Endothelial cell of umbilical vein (primary cell): ENCODE data around the gene CLDN3. TPM values are rescaled to one million over a fixed set of nuclear protein-coding genes. Genes with fewer than 3 reads are reported as not detected.
A peak's percentile ranks its signal among the peaks of the same experiment; 100 is the strongest.

Experiments
- Bru-seq: library from RNA; stranded (reverse); fragments of 400-500 nt; gene quantifications from one replicate; lab custom pipeline; 2021; lab: Mats Ljungman, UMichigan
- BruChase-seq, 2 experiments: library from RNA; stranded (reverse); fragments of 400-500 nt; gene quantifications; one replicate each; lab custom pipeline; 2021; lab: Mats Ljungman, UMichigan
- BruUV-seq: library from RNA; stranded (reverse); fragments of 400-500 nt; replicated peaks from 2 replicates; lab custom pipeline; 2021; lab: Mats Ljungman, UMichigan
- CTCF ChIA-PET: fragments of 300-600, 350-600 bp; sonication (Branson Sonifier 250); formaldehyde crosslinking; loops from one replicate; lab custom pipeline; 2021; ENCODE audit warnings: antibody characterized with exemption, inconsistent platforms; lab: Charles Lee
- POLR2A ChIA-PET: fragments of 300-600, 350-600 bp; sonication (Branson Sonifier 250); formaldehyde crosslinking; loops from one replicate; lab custom pipeline; 2021; ENCODE audit warnings: antibody characterized with exemption, inconsistent platforms; lab: Charles Lee
- DNase-seq: peaks from one replicate; pipeline ENCODE4 v3.0.0-alpha.2; 2011; ENCODE audit warnings: low read depth, low spot score
- FAIRE-seq: peaks from 2 replicates; lab custom pipeline; 2011; peaks lifted over from hg19 to GRCh38; lab: Jason Lieb, UNC
- H2AFZ ChIP-seq: 2 replicates; pipeline ENCODE4 v1.6.0; 2012; ENCODE audit warnings: low read depth, low read length, control low read depth, inconsistent platforms
- H3K27ac ChIP-seq: 2 replicates; pipeline ENCODE4 v1.5.1; 2011; ENCODE audit warnings: low read depth, mild to moderate bottlenecking, control low read depth, low read length, moderate library complexity; ENCODE audit not compliant: insufficient read depth
- H3K27me3 ChIP-seq, 2 experiments: 2 replicates each; pipeline versions ENCODE4 v1.6.0 to v1.6.1; 2011; ENCODE audit warnings: low read length in 2 of 2, mixed read lengths in 1 of 2; ENCODE audit not compliant: control insufficient read depth in 2 of 2, insufficient read depth in 2 of 2
- H3K36me3 ChIP-seq, 2 experiments: 2 replicates in 1 of 2; 3 replicates in 1 of 2; pipeline ENCODE4 v1.5.1; 2011; ENCODE audit warnings: low read length in 2 of 2, mild to moderate bottlenecking in 1 of 2, moderate library complexity in 1 of 2; ENCODE audit not compliant: control insufficient read depth in 2 of 2, insufficient read depth in 2 of 2; ENCODE audit errors: extremely low read depth in 1 of 2
- H3K4me1 ChIP-seq: 3 replicates; pipeline ENCODE4 v1.5.1; 2011; ENCODE audit warnings: mild to moderate bottlenecking, low read length; ENCODE audit not compliant: control insufficient read depth, insufficient read depth; ENCODE audit errors: extremely low read depth
- H3K4me2 ChIP-seq: 2 replicates; pipeline ENCODE4 v1.6.1; 2011; ENCODE audit warnings: low read length, control low read depth, mixed read lengths; ENCODE audit not compliant: insufficient read depth
- H3K4me3 ChIP-seq, 3 experiments: fragments of 200-600 bp in 1 of 3; sonication (generic), shearing (Covaris generic) in 1 of 3; replicated peaks in 1 of 3; 2 replicates each; pipeline ENCODE4 v1.5.1; 2011 to 2016; ENCODE audit warnings: control low read depth in 3 of 3, low read length in 3 of 3, mild to moderate bottlenecking in 2 of 3, inconsistent platforms in 1 of 3, low read depth in 1 of 3, moderate library complexity in 1 of 3; ENCODE audit not compliant: insufficient read depth in 1 of 3
- H3K79me2 ChIP-seq: 2 replicates; pipeline ENCODE4 v1.6.0; 2012; ENCODE audit warnings: low read length, inconsistent platforms; ENCODE audit not compliant: control insufficient read depth, insufficient read depth
- H3K9ac ChIP-seq: replicated peaks from 2 replicates; pipeline ENCODE3; 2011; ENCODE audit warnings: low read length, control low read depth; ENCODE audit not compliant: insufficient read depth; ENCODE audit errors: extremely low read depth
- H3K9me1 ChIP-seq: replicated peaks from 3 replicates; pipeline ENCODE4 v1.6.0; 2011; ENCODE audit warnings: mild to moderate bottlenecking, low read length; ENCODE audit not compliant: control insufficient read depth, insufficient read depth; ENCODE audit errors: extremely low read depth
- H3K9me3 ChIP-seq: replicated peaks from 2 replicates; pipeline ENCODE4 v1.5.1; 2012; ENCODE audit warnings: low read length, inconsistent platforms; ENCODE audit not compliant: control insufficient read depth, insufficient read depth
- H4K20me1 ChIP-seq: replicated peaks from 2 replicates; pipeline ENCODE3; 2011; ENCODE audit warnings: mild to moderate bottlenecking, low read length; ENCODE audit not compliant: control insufficient read depth, insufficient read depth; ENCODE audit errors: extremely low read depth
- CTCF ChIP-seq, 2 donors: IDR thresholded peaks; 1 replicate in 1 of 2; 2 replicates in 1 of 2; pipeline ENCODE4 v1.5.1; 2011; ENCODE audit warnings: low read length in 2 of 2, mild to moderate bottlenecking in 2 of 2, moderate library complexity in 2 of 2, control low read depth in 1 of 2, inconsistent platforms in 1 of 2, low read depth in 1 of 2; ENCODE audit not compliant: insufficient read depth in 1 of 2; ENCODE audit errors: extremely low read depth in 1 of 2
- EZH2 ChIP-seq: IDR thresholded peaks from 2 replicates; pipeline ENCODE4 v1.6.1; 2012; ENCODE audit warnings: borderline replicate concordance, low read depth, mild to moderate bottlenecking, moderate library complexity, low read length, inconsistent platforms; ENCODE audit not compliant: severe bottlenecking
- FOS ChIP-seq: IDR thresholded peaks from 2 replicates; pipeline ENCODE4 v1.6.1; 2011; ENCODE audit warnings: mild to moderate bottlenecking, low read length, moderate library complexity, borderline replicate concordance; ENCODE audit not compliant: insufficient read depth
- GATA2 ChIP-seq: IDR thresholded peaks from 2 replicates; pipeline ENCODE4 v1.7.0; 2011; ENCODE audit warnings: low read depth, mild to moderate bottlenecking, moderate library complexity, mixed read lengths, low read length; ENCODE audit not compliant: insufficient read length, insufficient read depth
- JUN ChIP-seq: IDR thresholded peaks from 2 replicates; pipeline ENCODE4 v1.6.1; 2011; ENCODE audit warnings: borderline replicate concordance, low read depth; ENCODE audit not compliant: insufficient read length, insufficient read depth
- MAX ChIP-seq: IDR thresholded peaks from 2 replicates; pipeline ENCODE4 v1.6.1; 2011; ENCODE audit not compliant: insufficient read depth, insufficient read length
- MYC ChIP-seq: IDR thresholded peaks from one replicate; pipeline ENCODE4 v1.6.1; 2011; ENCODE audit warnings: mild to moderate bottlenecking, low read depth, low read length
- POLR2A ChIP-seq: IDR thresholded peaks from 2 replicates; pipeline ENCODE4 v1.6.1; 2012; ENCODE audit warnings: low read depth, mild to moderate bottlenecking, control low read depth, low read length
- POLR2AphosphoS5 ChIP-seq: IDR thresholded peaks from 2 replicates; pipeline ENCODE4 v1.6.1; 2012; ENCODE audit warnings: low read depth, mild to moderate bottlenecking, control low read depth, low read length, moderate library complexity; ENCODE audit not compliant: insufficient read depth
- dilution Hi-C: fragments of 300-500 bp; cut with MboI; formaldehyde crosslinking; loops from one replicate; pipeline ENCODE4 v1.15.0; 2019; ENCODE audit warnings: low sequenced_read_pairs; ENCODE audit not compliant: extremely low pct_ligation_motif_present
- intact Hi-C: fragments of 100-400 bp; cut with micrococcal nuclease; formaldehyde crosslinking; loops from one replicate; pipeline ENCODE4 v1.10.0; 2022
- long read RNA-seq: library from polyadenylated mRNA; stranded (forward); transcript quantifications from one replicate; pipeline ENCODE4 v2.0.0, GENCODE V29; 2021
- polyA minus RNA-seq, 3 experiments: library from RNA; depleted of rRNA, polyadenylated mRNA; stranded (reverse); fragments of >200 nt; gene quantifications; 1 replicate in 1 of 3; 2 replicates in 2 of 3; pipeline ENCODE4 v1.2.3, GENCODE V29; 2011
- polyA plus RNA-seq, 4 experiments: library from polyadenylated mRNA; depleted of rRNA in 3 of 4; stranded (reverse) in 3 of 4; unstranded in 1 of 4; fragments of >200 nt; gene quantifications; 2 replicates each; pipeline versions ENCODE4 v1.2.1 to v1.2.3, GENCODE V29; 2011 to 2012; ENCODE audit warnings: missing spikeins in 1 of 4
- total RNA-seq: library from RNA; stranded (reverse); gene quantifications from 2 replicates; pipeline ENCODE4 v1.2.3, GENCODE V29; 2021

CLDN3 gene
- total RNA-seq (0.62 and 0.95 TPM in 2 replicates), polyA plus RNA-seq (1.9 and 2.4 TPM in 2 replicates), polyA minus RNA-seq (0.29 and 0.30 TPM in 2 replicates), Bru-seq, nascent RNA (percentile 21 among the genes with signal in this experiment), BruChase-seq, experiment 1, labeled RNA remaining after a 6-hour chase (not detected), BruChase-seq, experiment 2, labeled RNA remaining after a 2-hour chase (not detected)
- 0.46 and 0.82 TPM in 2 replicates for polyA plus RNA-seq (2011; cell fraction: cytosol; rRNA removed)
- 0.20 and 0.21 TPM in 2 replicates for polyA plus RNA-seq (2011; cell fraction: nucleus; rRNA removed)
- 0.17 TPM in 1 of 2 replicates, not detected in the other for polyA plus RNA-seq (2012)
- polyA minus RNA-seq (2011; cell fraction: cytosol; rRNA and poly(A)+ RNA removed), result not detected
- polyA minus RNA-seq (2011; cell fraction: nucleus; rRNA and poly(A)+ RNA removed), result not detected in 2 replicates
- long read RNA-seq, partial matches to known transcripts, result 0 of 4 reads
- long read RNA-seq, other reads (novel, unspliced or antisense), result 0 of 4 reads

GRCh38 chr7:73770002-73770859, at the start of gene CLDN3:
Gene CLDN3 (minus strand): TSS chr7:73770270. CDS start chr7:73770049, 221 bp downstream.
- Histone ChIP-seq H2AFZ (peak within 1 kb of the TSS; percentile 10), H3K79me2 (no peaks in the 10 kb centered on the region), H3K9me1 (no peaks in the 10 kb centered on the region), H3K27me3 (peaks cover 5% of the 10 kb centered on the region in 2 experiments), H3K27ac (no peak within 1 kb of the TSS), H3K9me3 (no peaks in the 10 kb centered on the region), H3K4me3 (peak within 1 kb of the TSS in 1 of 3 experiments; percentile 32), H3K4me2 (peak within 1 kb of the TSS; percentile 23), H3K4me1 (peaks cover 19% of the 10 kb centered on the region), H3K36me3 (no peaks in the 10 kb centered on the region), H4K20me1 (no peaks in the 10 kb centered on the region), H3K9ac (no peak within 1 kb of the TSS)
- intact Hi-C loops (no loop called here), dilution Hi-C loops (no loop called here)
- BruUV-seq, result no TSS peak
- peak; percentile 38 for FAIRE-seq
- no peak for DNase-seq
- TF ChIP-seq MAX (no peak), POLR2AphosphoS5 (no peak), GATA2 (no peak), JUN (no peak), POLR2A (no peak), FOS (no peak), CTCF (IDR thresholded peaks at IDR 0.05; ENCODE audit: extremely low read depth in 1 of 2, insufficient read depth in 1 of 2, low read depth in 1 of 2, low read length in 2 of 2) (no peak), EZH2 (no peak), MYC (no peak)
- ChIA-PET POLR2A (no interaction called here), CTCF (interaction anchor here (0.9 kb wide), 1 partner anchor 36 kb away, joined by 3 read pairs; no protein-coding TSS in a partner anchor)
